HG03060 (cell line): ENCODE data around the gene HOXD12.
A peak's percentile ranks its signal among the peaks of the same experiment; 100 is the strongest.

Source experiments
- ATAC-seq: cut with Tn5 transposase; IDR thresholded peaks from one replicate; pipeline ENCODE4 v1.9.1; 2021; ENCODE audit warnings: low read depth, moderate number of reproducible peaks; ENCODE audit not compliant: unreplicated experiment

HOXD12 gene

DNA sequence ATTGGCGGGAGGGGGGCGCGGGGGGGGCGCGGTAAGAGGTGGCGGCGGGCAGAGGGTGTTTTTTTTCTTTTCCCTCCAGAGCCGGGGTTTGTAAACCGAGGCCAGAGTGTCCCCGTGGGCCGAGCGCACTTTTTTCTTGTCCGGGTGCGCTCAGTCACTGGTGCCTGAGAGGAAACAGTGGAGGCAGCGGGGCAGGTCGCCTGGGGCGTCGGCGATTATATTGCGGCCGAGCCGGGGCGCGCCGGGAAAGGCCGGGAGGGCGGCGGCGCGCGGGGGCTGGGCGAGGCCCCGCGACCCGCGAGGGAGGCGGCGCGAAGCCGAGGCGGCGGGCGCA is 30.2 kb downstream of the HOXD12 start:
- ATAC-seq: no peak

DNA sequence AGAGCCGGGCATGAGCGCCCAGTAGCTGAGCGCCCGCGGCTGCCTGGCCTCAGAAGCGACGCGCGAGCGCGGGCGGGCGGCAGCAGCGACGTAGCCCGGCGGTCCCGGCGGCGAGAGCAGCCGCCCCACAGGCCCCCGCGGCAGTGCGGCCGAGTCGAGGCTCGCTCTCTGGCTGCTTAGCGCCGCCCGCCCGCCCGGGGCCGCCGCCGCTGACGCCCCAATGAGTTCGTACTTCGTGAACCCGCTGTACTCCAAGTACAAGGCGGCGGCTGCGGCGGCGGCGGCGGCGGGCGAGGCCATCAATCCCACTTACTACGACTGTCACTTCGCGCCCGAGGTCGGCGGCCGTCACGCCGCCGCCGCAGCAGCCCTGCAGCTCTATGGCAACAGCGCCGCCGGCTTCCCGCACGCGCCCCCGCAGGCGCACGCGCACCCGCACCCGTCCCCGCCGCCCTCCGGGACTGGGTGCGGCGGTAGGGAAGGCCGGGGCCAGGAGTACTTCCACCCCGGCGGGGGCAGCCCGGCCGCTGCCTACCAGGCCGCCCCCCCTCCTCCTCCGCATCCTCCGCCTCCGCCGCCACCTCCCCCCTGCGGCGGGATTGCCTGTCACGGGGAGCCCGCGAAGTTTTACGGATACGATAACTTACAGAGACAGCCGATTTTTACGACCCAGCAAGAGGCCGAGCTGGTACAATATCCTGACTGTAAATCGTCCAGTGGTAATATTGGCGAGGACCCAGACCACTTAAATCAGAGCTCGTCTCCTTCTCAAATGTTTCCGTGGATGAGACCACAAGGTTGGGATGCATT is 30.8 kb downstream of the HOXD12 start:
- no peak for ATAC-seq

DNA sequence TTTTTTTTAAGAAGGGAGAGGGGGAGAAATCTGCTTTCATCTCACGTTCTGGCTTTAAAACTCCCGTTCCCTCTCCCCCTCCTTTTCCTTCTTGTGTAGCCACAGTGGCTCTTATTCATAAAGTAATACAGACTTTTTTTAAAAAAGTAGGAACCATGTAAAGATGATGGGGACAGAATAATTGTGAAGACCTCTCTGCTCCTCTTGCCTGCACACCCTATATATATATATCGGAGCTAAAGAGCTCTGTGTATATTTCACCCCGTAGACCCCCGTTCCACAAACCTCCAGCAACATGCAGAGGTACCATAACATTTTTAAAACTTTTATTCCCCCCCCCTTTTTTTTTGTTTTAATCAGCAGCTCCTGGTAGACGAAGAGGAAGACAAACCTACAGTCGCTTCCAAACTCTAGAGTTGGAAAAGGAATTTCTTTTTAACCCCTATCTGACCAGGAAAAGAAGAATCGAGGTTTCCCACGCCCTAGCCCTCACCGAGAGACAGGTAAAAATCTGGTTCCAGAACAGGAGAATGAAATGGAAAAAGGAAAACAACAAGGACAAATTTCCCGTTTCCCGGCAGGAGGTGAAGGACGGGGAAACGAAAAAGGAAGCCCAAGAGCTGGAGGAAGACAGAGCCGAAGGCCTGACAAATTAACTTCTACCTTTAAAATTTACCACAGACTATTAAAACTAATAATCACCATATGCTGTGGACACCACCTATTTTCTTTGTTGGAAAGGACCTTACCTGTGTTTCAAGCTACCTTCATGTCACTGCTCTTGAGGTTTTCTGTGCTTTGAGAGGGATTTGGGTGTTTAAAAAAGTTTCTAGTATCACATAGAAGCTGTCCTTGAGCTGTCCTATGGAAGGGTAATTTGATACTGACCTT is 31.6 kb downstream of the HOXD12 start:
- ATAC-seq: no peak

DNA sequence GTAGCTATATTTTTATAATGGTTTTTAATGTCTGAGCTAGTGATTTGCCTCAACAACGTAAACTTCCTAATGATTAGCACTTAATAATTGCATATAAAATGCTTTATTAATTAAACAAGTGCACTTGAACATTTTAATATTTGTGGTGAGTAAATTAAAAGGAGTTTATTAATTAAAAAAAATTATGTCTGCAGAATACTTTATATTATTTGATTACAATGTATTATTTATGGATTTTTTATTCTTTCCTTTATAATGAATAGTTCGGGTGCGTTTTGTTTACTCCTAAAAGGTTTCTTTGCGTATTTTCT is 32.2 kb downstream of the HOXD12 start:
- ATAC-seq: no peak

DNA sequence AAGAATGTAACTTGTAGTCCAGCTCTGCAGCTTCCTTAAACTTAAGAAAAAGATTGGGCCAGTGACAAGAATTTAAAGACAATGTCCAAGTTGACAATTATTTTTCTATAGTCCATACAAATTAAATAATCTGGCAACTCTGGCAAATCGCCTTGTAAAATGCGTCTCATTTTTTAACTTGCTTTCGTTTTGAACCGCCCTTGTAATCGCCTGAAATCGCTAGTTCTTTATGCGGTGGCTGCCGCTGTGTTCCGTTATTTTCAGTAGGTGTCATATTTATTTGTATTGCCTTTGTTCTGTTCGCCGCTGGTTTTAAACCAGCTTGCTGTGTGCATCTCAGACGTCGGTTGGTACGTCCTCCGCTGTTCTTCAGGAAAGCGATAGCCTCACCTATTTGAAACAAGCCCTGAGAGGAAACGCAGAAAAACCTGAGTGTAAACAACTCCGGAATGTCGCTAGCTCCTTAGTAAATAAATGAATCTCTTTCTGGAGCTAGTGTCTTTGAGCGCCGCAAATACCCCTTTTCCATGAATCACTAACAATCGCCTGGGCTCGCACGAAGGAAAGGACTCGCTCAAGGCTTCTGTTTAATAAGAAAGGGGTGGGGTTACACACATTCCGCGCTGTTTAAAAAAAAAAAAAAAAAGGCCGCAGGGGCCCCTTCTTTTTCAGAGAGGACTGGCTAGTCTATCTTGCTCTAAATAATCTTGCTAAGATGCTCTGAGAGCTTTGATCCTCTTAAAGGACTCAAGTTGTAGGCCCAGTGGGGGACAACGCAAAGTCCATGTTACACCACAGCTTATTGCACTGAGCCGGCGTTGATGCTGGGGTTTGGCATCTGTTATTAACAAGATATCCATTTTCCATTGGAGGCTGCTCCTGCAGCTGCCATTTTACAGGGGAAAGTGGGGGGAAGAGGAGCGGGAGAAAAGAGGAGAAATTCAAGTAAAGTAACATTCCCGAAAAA is 32.9 kb downstream of the HOXD12 start:
- ATAC-seq: no peak

DNA sequence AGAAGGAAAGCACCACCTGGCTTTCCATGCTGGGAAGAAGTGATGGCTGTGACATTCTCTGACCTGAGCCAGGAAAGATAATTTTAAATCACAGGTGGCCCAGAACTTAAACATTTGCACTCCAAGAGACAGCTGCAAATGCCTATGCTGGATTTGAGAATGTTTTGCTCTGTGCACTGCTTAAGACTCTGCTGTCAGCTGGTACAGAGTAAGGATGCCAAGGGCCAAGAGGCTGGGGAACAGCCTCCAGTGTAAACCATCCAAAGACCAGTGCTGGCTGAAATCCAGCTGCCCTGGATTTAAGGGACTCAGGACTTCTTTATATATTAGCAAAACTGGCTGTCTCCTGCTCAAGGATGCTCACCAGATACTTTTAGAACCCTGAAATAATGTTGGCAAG is 33.8 kb downstream of the HOXD12 start:
- ATAC-seq: no peak

DNA sequence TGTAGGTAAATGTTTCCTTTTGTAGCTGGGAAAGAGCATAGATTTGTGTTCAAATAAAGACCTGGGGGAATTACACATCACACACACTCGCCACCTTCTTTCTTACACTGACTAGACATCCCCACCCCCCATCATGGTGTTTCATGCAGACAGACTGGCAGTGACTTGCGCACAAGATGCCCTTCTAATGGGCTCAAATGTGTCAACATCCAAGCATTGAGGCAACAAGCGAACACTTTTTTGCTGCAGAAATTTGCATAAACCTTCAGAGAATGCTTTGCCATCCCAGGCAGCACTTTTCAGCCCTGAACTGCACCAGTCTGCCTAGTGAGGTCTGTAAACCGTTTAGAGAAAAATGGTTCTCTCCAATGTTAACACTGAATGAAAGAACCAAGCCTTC is 34.4 kb downstream of the HOXD12 start:
- ATAC-seq: no peak

DNA sequence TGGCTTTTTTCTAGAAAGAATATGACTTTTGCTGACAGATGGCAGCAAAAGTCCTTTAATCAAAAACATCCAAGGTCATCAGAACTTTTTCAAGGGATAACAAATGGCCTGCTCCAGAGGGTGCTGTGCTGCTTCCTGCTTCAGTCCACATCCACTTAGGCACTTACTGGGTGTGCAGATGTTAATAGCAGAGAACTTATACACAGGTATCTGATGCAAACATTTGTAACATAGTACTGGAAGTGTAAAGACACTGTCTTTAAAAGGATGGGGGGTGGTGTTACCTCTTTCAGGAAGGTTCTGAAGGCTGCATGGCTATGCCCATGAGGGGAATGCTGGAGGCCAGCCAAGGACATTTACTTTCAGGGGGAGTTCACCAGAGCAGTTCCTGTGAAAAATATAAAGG is 35.4 kb downstream of the HOXD12 start:
- ATAC-seq: no peak

DNA sequence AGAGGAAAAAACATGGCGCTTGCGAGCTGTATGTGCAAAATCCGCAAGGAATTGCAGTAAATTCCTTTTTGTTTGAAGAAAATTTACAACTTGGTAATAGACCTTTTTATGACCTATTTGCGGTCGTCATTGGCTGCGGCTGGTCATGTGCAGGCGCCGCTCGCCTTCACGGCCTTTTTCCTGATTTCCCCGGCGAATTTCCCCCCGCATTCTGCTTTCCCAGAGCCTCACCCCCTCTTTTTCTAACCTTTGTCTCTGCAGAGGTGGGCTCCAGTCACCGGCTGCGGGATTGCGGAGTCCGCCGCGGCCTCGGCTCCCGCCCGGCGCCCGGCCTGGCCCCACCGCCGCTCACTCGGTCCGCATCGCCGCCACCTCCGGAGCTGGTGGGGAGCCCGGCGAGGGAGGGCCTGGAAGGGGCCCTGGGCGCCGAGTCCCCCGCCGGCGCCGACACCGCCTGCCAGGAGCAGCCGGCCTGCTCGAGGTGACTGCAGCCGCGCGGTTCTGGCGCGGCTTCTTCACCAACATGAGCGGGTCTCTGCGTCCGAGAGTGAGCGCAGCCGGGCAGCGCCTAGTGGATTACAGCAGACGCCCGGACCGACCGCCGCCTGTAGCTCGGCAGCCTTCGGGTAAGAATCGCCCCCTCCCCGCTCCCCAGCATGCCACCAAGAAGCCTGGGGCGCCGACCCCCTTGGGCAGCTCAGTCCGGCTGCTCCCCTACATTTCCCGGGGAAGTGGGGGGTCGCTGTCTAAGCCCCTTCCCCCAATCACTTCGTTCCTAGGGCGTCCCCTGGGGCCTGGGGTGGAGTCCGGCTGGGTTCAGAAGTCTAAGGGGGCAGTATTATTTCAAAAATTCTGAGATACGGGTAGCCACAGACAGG is 37.0 kb downstream of the HOXD12 start:
- no peak for ATAC-seq

DNA sequence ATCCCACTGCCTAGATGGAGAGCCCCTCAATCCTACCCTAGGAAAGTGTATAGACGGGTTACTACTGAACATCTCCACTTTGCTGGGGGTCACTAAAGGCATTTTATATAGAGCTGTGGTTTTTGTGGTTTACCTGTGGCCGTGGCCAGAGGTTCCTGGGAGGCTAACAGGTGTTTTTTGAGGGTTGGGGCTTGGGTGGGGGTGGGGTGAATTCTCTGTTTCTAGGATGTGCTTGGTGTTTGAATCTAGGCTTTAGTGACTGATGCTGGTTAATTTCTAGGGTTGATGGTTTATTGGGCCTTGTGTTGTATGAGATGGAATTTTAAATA is 37.6 kb downstream of the HOXD12 start:
- no peak for ATAC-seq

DNA sequence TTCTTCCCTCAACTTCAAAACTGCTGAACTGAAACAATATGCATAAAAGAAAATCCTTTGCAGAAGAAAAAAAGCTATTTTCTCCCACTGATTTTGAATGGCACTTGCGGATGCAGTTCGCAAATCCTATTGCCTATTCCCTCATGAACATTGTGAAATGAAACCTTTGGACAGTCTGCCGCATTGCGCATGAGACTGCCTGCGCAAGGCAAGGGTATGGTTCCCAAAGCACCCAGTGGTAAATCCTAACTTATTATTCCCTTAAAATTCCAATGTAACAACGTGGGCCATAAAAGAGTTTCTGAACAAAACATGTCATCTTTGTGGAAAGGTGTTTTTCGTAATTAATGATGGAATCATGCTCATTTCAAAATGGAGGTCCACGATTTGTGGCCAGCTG is 38.3 kb downstream of the HOXD12 start:
- ATAC-seq: no peak

DNA sequence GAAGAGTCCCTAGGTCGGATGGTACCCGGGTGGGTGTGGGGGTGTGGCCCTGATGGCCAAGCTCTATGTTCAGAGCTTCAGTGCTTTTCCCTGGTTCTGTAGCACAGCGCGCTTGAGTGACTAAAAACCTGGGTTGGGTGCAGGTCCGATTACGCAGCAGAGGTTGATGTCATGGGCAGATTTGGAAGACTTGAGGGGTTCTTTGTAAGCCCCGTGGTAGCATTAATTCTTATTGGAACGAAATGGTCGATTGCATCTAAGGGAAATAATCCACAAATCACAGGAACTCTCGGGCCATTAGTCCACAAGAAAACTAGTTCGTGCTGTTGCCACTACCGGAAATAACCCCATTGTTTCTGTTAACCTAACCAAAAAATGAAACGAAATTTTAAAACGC is 38.9 kb downstream of the HOXD12 start:
- ATAC-seq: no peak

DNA sequence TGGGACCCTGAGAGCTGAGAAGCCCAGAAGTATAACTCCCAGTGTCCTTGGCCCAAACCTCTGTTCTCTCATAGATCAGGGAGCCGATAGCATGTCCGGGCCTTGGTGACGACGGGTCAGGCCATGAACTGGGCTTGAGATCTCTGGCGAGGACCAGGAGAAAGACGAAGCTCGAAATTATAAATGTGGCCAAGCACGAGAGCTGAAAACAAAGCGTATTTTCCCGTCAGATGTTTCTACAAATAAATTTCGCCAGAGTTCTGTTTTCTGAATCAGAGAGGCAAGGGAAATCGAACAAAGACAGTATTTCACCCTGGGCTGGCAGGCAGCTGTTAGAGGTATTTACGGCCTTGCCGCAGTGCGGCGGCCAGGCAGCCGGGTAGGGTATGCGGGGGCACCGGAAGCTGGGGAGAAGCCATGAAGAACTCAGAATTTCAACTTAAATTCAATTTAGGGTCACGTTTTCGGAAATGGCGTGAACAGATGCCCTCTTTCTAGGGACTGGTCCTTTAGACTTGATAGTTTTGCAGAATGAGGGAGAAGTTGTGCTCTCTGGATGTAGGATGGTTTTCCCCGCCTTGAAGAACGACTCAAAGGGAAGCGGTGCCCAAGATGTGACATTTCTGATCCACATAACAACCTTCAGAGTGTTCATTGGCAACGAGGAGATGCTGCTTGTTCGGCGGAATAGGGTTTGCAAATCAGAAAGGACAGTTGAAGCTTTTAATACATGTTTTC is 39.5 kb downstream of the HOXD12 start:
- ATAC-seq: no peak

DNA sequence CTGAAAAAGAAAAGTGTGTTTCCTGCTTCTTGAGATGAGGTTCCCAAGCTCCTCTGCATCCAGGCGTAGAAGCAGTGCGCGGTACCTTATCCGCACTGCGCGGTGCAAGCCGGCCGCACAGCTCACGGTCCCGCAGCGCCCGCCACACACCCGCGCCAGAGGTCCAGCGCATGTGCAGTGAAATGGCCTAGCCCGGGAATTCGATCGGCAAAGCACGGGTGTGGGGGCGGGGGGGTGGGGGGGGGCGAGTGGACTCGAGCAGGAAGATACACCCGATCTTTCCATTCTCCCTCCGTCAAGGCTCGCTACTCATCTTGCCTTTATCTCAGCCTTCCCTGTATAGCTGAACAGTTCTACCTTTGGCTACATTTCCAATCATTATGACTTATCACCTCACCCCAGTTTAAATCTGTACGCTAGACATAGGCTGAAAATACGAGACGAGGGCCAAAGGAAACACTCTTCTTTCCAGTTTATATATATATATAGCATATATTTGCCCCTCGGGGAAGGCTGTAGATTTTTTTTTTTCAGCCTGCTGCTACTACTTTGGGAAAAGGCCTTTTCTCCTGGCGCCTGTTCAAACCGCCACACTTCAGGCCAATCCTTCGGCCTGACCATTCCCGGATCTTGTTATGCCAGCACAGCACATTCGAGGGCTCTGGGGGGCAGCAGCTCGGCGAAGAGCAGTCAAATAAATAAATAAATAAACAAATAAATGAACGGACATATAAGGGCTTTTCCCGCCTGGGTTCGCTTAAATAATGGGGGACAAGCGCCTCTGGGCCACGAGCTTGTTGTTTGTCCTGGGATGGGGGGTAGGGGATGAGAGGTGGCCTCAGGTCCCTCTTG is 40.3 kb downstream of the HOXD12 start:
- no peak for ATAC-seq

DNA sequence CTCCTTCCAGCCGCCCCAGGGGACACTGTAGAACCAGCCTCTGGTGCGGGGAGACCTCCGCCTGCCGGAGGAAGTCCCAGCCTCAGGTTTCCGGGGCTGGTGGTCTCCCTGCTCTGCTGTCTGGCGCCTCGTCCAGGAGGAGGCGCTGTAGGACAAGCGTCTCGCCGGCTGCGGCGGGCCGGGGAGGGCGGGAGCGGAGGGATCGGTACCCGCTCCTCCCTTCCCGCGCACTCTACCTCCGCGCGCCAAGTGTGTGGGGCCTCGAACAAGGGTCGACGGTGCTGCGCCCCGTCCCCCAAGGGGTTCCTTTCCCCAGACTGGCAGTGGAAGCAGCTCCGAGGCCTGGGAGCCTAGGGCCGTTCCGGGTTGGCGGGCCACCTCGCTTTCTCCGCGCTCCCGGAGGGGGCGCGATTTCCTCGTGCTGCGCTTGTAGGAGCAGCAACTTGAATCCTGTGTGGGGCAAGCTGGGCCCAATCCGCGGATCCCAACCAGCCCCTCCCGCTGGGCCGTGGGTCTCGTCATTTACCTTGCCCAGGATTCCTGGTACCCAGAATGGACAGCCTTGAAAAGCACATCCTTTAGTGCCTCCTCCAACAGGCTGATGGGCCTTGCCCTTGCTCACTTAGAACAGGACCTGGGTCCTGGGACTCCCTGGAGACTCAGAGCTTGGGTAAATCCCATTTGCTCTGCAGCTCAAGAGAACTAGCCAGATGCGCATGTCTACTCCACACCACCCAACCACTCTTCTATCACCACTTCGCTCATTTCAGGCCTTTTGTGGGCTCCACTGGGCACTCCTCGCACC is 41.1 kb downstream of the HOXD12 start:
- ATAC-seq: peak; percentile 67

DNA sequence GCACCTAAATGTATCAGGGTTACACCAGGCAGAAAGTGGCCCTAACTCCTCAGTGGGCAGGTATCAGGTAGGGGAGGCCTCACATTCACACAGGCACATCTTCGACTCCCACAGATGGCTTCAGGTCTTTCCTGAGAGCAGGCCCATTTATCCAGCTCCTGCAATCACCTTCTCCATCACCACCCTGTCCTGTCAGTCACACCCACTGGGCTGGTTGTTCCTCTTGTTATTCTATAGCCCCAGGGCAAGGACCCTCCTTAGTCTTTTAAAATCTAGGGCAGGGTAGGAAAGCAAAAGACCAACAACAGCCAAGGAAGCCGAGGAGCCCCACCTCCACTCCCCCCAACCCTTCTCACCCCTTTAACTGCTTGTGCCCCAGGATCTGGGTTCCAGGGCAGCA is 42.7 kb downstream of the HOXD12 start:
- ATAC-seq: no peak

DNA sequence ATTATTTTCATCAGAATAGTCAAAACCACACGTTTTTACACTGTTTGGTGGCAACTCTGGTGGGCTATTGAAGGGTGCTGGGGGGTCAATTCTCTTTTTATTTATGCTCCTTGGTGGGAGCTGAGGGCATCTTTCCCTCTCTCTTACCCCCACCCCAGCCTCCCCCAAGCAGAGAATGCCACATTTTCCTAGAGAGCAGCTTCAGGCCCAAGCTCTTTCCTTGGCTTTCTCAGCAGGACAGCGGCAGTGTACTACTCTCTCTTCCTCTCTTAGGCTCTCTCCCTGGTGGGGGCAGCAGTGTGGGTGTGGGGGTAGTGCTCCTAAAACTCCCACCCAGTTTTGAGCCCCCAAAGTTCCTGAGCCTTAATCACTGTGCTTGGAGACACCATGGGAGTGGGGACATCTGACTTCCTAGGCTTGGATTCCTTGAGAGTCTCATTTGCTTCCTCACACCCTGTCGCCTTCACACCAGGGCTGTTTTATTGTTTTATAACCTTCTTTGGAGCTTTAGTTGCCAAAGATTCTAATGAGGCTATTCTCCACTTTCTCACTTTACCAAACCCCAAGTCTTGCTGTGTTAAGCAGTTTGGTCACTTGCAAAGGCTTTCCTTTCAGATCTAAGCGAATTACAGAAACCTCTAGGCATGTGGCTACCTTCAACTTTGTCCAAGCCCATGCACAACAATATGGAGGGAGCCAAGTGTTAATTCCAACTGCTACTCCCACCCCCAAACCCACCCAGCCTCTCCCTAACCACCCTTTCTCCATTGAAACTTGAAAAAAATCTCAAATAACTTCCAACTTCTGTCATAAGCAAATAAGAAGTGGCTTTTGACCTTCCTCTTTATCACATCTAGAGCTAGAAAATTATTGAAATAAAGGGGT is 45.7 kb downstream of the HOXD12 start:
- ATAC-seq: no peak
